Left ventricle myocardium inferior (tissue), 1 donor: Measurements from ENCODE around the gene TXNRD2. TPM values are rescaled to one million over a fixed set of nuclear protein-coding genes. Genes with fewer than 3 reads are reported as not detected.

ENCODE experiments used
- DNase-seq: peaks from one replicate; pipeline ENCODE4 v3.0.0-alpha.2; 2020
- H3K27ac ChIP-seq: fragments of 200-600 bp; replicated peaks from 2 replicates; pipeline ENCODE4 v1.8.0; 2021
- H3K27me3 ChIP-seq: fragments of 200-600 bp; 2 replicates; pipeline ENCODE4 v1.8.0; 2021; ENCODE audit warnings: low read depth
- H3K36me3 ChIP-seq: fragments of 200-600 bp; 2 replicates; pipeline ENCODE4 v1.8.0; 2021
- H3K4me1 ChIP-seq: fragments of 200-600 bp; 2 replicates; pipeline ENCODE4 v1.8.0; 2021
- H3K4me3 ChIP-seq: fragments of 200-600 bp; 2 replicates; pipeline ENCODE4 v1.8.0; 2021; ENCODE audit warnings: mild to moderate bottlenecking, moderate library complexity
- H3K9me3 ChIP-seq: fragments of 200-600 bp; replicated peaks from 2 replicates; pipeline ENCODE4 v1.8.0; 2021
- CTCF ChIP-seq: fragments of 200-600 bp; IDR thresholded peaks from 2 replicates; pipeline ENCODE4 v1.8.0; 2021; ENCODE audit warnings: antibody characterized with exemption, mild to moderate bottlenecking, borderline replicate concordance
- intact Hi-C: fragments of 100-400 bp; cut with micrococcal nuclease; formaldehyde crosslinking; loops from one replicate; pipeline ENCODE4 v1.11.0; 2022
- total RNA-seq: library from RNA; stranded (reverse); fragmentation: NEBNext Ultra II Directional; extraction: Animal tissue kit (Norgen Biotek cat#: 25700); gene quantifications from one replicate; pipeline ENCODE4 v1.2.1, GENCODE V29; 2021
- donor health status: DM: no; HTN: yes; CAD: no; lungs with severe emphysema.

The TXNRD2 gene
- total RNA-seq, 1 donor from 2014 or later: 35.2 TPM

GRCh38 chr22:19857382-19857781 is 84.2 kb downstream of the TXNRD2 start:
- TF ChIP-seq CTCF: no peak
- peaks cover 37% of the 10 kb centered on the region for H3K4me1 ChIP-seq
- no peak overlapping the region for H3K27ac ChIP-seq
- H3K36me3 ChIP-seq: peaks cover under 1% of the 10 kb centered on the region
- DNase-seq: no peak
- H3K27me3 ChIP-seq: no peaks in the 10 kb centered on the region
- no peak overlapping the region for H3K4me3 ChIP-seq
- intact Hi-C loops: no loop called here
- no peaks in the 10 kb centered on the region for H3K9me3 ChIP-seq

GRCh38 chr22:19855504-19856409 is 85.9 kb downstream of the TXNRD2 start:
- H3K27ac ChIP-seq: peak overlapping the region; percentile 97
- H3K4me1 ChIP-seq: peaks cover 37% of the 10 kb centered on the region
- peaks cover 17% of the 10 kb centered on the region for H3K36me3 ChIP-seq
- no peaks in the 10 kb centered on the region for H3K9me3 ChIP-seq
- H3K27me3 ChIP-seq: no peaks in the 10 kb centered on the region
- DNase-seq: no peak
- TF ChIP-seq CTCF: no peak
- H3K4me3 ChIP-seq: peak overlapping the region; percentile 87
- intact Hi-C loops: no loop called here

GRCh38 chr22:19854778-19855503 is 86.7 kb downstream of the TXNRD2 start, which contains the start of the genes GNB1L and RTL10:
Gene GNB1L, minus strand, starts transcription at chr22:19854874. Its CDS starts 33,519 bp downstream, at chr22:19821355.
Gene RTL10, minus strand, starts transcription at chr22:19854874. Its CDS starts 2,613 bp downstream, at chr22:19852261.
- intact Hi-C loops: no loop called here
- Histone ChIP-seq H3K36me3 (peaks cover 23% of the 10 kb centered on the region), H3K9me3 (no peaks in the 10 kb centered on the region), H3K27ac (peak within 1 kb of the TSS; percentile 97), H3K27me3 (no peaks in the 10 kb centered on the region), H3K4me1 (peaks cover 37% of the 10 kb centered on the region), H3K4me3 (peak within 1 kb of the TSS; percentile 87)
- TF ChIP-seq CTCF: peak; percentile 13
- DNase-seq: peak; percentile 98

- intact Hi-C loops: no loop called here
- Histone ChIP-seq H3K4me1 (peaks cover 37% of the 10 kb centered on the region), H3K27me3 (no peaks in the 10 kb centered on the region), H3K36me3 (peaks cover 30% of the 10 kb centered on the region), H3K9me3 (no peaks in the 10 kb centered on the region), H3K27ac (peak overlapping the region; percentile 97), H3K4me3 (peak overlapping the region; percentile 87)
- TF ChIP-seq CTCF: no peak
- DNase-seq: no peak
These were observed 87.5 kb downstream of the TXNRD2 start for GRCh38 chr22:19853879-19854777.
